GM12874 (cell line): Measurements from ENCODE around the gene SUN1.

Experiments used
- CTCF ChIP-seq: IDR thresholded peaks from 2 replicates; pipeline ENCODE4 v1.5.1; 2011; ENCODE audit warnings: low read depth, mild to moderate bottlenecking, control low read depth, low read length, moderate library complexity; ENCODE audit not compliant: insufficient read depth

Gene SUN1

GRCh38 chr7:787332-788240 lies 44.7 kb upstream of the SUN1 start:
- no peak for TF ChIP-seq CTCF

- no peak for TF ChIP-seq CTCF
These were observed 40.8 kb upstream of the SUN1 start for GRCh38 chr7:791519-791918.

GRCh38 chr7:794207-794606 lies 38.1 kb upstream of the SUN1 start:
- TF ChIP-seq CTCF: no peak

GRCh38 chr7:794671-795329 lies 37.5 kb upstream of the SUN1 start:
- TF ChIP-seq CTCF: no peak

GRCh38 chr7:798921-799470 lies 33.3 kb upstream of the SUN1 start:
- no peak for TF ChIP-seq CTCF

GRCh38 chr7:800692-801091 lies 31.6 kb upstream of the SUN1 start:
- TF ChIP-seq CTCF: no peak

- no peak for TF ChIP-seq CTCF
These were observed 30.3 kb upstream of the SUN1 start for GRCh38 chr7:801940-802381.
